GM12864 (cell line): ENCODE data around the gene CUL3.
"Not testable (repeated sequence)": the region's sequence is repeated elsewhere in the genome, so short reads cannot be mapped to it uniquely, and the experiment has no call there.

Experiments
- DNase-seq: peaks from one replicate; pipeline ENCODE4 v3.0.0-alpha.2; 2011; ENCODE audit warnings: low read depth
- H3K4me3 ChIP-seq: 2 replicates; pipeline ENCODE4 v1.5.1; 2011; ENCODE audit warnings: mild to moderate bottlenecking, low read depth, low read length, control low read depth
- TF ChIP-seq, protein P1 (sequence below): IDR thresholded peaks from 2 replicates; pipeline ENCODE4 v1.5.1; 2011; ENCODE audit warnings: low read depth, mild to moderate bottlenecking, moderate library complexity, low read length, control low read depth, inconsistent platforms; ENCODE audit errors: missing control alignments

Gene CUL3

DNA sequence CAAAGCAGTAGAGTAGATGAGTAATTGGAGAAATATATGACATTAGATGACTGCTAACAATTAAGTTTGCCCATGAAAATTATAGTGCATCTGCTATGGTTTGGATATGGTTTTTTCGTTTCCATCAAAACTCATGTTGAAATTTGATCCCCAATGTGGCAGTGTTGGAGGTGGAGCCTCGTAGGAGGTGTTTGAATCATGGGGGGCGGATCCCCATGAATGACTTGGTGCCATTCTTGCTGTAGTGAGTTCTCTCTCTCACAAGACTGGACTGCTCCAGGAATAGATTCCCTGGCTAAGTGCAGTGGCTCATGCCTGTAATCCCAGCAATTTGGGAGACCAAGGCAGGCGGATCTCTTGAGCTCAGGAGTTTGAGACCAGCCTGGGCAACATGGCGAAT is 9.7 kb upstream of the CUL3 start:
- no peak for DNase-seq
- H3K4me3 ChIP-seq = no peak overlapping the region
- TF ChIP-seq, protein P1, sequence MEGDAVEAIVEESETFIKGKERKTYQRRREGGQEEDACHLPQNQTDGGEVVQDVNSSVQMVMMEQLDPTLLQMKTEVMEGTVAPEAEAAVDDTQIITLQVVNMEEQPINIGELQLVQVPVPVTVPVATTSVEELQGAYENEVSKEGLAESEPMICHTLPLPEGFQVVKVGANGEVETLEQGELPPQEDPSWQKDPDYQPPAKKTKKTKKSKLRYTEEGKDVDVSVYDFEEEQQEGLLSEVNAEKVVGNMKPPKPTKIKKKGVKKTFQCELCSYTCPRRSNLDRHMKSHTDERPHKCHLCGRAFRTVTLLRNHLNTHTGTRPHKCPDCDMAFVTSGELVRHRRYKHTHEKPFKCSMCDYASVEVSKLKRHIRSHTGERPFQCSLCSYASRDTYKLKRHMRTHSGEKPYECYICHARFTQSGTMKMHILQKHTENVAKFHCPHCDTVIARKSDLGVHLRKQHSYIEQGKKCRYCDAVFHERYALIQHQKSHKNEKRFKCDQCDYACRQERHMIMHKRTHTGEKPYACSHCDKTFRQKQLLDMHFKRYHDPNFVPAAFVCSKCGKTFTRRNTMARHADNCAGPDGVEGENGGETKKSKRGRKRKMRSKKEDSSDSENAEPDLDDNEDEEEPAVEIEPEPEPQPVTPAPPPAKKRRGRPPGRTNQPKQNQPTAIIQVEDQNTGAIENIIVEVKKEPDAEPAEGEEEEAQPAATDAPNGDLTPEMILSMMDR = no peak

DNA sequence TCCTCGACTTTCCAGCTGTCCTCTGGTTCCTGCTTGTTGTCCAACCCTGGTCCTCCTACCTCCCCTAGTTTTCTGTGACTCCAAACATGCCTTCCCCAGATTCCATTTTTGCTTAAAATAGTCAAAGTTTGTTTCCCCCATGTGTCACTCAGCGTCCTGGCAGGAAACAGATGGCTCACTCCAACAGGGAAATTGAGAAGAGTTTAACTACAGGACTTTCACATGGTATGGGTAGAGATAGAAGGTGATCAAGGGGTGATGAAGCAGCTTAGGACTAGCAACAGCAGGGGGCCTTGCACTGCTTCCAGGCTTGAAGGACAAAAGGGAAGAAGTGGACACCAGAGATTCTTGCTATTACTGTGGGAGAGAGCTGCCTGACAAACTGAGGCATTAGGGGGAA is 6.1 kb upstream of the CUL3 start:
- no peak overlapping the region for H3K4me3 ChIP-seq
- TF ChIP-seq, protein P1 = no peak
- DNase-seq = no peak

DNA sequence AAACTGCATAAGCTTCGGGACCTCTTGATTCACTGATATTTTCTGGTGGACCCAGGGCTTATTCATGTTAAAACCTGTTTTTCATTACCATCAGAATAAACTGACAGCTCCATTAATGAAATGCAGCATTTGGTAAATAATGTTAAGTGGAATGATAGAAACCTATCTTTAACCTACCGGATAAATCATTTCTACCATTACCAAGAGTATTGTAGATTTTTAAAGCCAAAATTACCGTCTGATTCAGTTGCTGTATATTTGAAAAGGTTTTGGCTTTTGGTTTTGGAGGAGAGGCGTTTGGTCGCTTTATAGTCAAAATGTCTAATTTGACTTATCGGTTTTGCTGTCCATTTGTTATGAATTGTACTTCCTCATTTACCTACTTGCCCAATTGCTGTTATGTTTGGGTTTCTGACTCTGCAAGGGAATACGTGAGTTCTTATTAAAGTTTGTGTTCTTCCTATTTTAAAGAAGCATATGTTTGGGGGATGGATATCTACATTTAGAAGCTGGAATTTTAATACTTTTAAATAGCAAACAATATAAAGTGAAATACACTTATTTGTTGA is 1.0 kb upstream of the CUL3 start:
- no peak for DNase-seq
- peak overlapping the region; percentile 56 for H3K4me3 ChIP-seq
- TF ChIP-seq, protein P1 = no peak

DNA sequence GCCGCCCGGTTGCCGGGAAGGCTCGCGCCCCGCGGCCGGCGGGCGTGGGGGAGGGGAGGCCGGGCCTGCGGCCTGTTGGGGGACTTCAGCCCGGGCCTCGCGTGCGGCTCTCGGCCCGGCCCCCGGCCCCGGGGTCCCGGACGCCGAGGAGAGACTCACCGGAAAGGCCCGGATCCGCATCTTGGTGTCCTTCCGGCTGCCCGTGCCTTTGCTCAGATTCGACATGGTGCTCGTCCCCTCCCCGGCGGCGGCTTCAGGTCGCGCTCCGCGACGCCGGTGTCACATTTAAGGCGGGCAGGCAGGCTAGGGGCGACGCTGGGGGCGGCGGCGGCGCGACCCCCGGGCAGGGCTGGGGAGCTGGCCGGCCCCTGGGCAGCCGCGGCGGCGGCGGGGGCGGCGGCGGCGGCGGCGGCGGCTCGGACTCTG is 365 bp downstream of the CUL3 start:
- TF ChIP-seq, protein P1 = no peak
- H3K4me3 ChIP-seq = peak overlapping the region; percentile 97
- no peak for DNase-seq

DNA sequence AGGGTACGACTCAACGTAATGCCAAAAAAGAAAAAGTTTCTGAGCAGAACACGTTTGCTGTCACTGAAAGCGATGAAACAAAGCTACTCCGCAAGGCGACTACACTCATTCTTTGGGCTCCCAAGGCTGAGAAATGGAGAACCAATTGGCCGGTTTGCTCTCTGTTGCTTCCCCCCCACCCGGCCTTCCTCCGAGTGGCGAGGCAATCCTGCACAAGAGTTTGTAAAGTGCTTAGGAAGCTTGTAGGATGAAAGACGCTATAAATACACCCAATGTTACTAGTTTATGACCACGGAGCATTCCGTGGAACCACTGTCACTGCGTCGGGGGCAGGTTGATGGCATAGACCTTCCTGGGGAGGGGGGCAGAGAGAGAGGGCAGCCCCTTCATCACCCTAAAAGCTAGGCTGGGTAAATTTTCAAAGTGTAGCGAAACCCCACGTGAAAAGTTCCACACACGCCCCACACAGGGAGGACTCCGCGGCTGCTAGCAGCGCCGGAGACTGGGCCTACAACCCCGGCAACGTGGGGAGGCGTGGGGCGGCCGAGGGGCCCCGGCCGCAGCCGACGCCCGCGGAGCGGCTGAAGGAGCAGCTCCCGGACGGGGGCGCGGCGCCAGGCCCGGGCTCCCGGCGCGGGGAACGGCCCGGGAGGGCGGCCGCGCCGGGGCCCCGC is 915 bp downstream of the CUL3 start:
- peak overlapping the region; percentile 97 for H3K4me3 ChIP-seq
- DNase-seq = no peak
- TF ChIP-seq, protein P1 = no peak

DNA sequence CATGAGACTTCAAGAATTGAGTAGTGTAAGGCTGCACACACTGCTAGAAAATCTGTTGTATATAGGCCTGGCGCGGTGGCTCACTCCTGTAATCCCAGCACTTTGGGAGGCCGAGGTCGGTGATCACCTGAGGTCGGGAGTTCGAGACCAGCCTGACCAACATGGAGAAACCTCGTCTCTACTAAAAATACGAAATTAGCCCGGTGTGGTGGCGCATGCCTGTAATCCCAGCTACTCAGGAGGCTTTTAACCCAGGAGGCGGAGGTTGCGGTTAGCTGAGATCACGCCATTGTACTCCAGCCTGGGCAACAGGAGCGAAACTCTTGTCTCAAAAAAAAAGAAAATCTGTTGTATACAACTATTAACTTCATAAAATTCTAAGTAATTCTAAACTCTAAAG is 2.1 kb downstream of the CUL3 start:
- peak overlapping the region; percentile 97 for H3K4me3 ChIP-seq
- DNase-seq = not testable (repeated sequence)

DNA sequence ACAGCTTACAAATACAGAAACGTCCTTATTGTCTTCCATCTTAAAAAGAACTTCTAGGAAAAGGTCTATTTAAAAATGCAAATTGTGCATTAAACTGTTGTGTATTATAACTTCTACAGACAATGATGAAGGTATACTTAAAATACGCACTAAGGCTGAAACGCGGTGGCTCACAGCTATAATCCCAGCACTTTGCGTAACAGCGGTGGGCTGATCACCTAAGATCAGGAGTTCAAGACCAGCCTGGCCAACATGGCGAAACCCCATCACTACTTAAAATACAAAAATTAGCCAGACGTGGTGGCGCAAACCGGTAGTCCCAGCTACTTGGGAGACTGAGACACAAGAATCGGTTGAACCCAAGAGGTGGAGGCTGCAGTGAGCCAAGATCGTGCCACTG is 4.9 kb downstream of the CUL3 start:
- no peak overlapping the region for H3K4me3 ChIP-seq
- TF ChIP-seq, protein P1 = no peak
- DNase-seq = no peak
